Left forelimb (tissue), 1 donor: Measurements from ENCODE around the gene DCAF17.
A peak's percentile ranks its signal among the peaks of the same experiment; 100 is the strongest.

Source experiments
- DNase-seq: peaks from one replicate; pipeline ENCODE4 v3.0.0-alpha.2; 2018; ENCODE audit warnings: low spot score

The DCAF17 gene

GRCh38 chr2:171434013-171434989 lies at the start of gene DCAF17:
DCAF17 (plus strand) TSS chr2:171434226; CDS start chr2:171434578, 352 bp downstream.
- DNase-seq: peak; percentile 96

GRCh38 chr2:171386627-171387026 lies 47.4 kb upstream of the DCAF17 start:
- DNase-seq: no peak

- no peak for DNase-seq
Measured at GRCh38 chr2:171387052-171387451, 47.0 kb upstream of the DCAF17 start.

GRCh38 chr2:171389325-171389724 lies 44.7 kb upstream of the DCAF17 start:
- no peak for DNase-seq

GRCh38 chr2:171389780-171390179 lies 44.2 kb upstream of the DCAF17 start:
- no peak for DNase-seq

GRCh38 chr2:171390941-171391516 lies 43.0 kb upstream of the DCAF17 start:
- no peak for DNase-seq

GRCh38 chr2:171391532-171391931 lies 42.5 kb upstream of the DCAF17 start:
- no peak for DNase-seq

GRCh38 chr2:171393487-171393886 lies 40.5 kb upstream of the DCAF17 start:
- no peak for DNase-seq

GRCh38 chr2:171394164-171394740 lies 39.8 kb upstream of the DCAF17 start:
- DNase-seq: no peak

GRCh38 chr2:171399292-171399691 lies 34.7 kb upstream of the DCAF17 start:
- DNase-seq: no peak

GRCh38 chr2:171400395-171400794 lies 33.6 kb upstream of the DCAF17 start:
- DNase-seq: no peak

GRCh38 chr2:171401947-171402346 lies 32.1 kb upstream of the DCAF17 start:
- DNase-seq: no peak

- no peak for DNase-seq
Measured at GRCh38 chr2:171402906-171403580, 31.0 kb upstream of the DCAF17 start.

- DNase-seq: no peak
Measured at GRCh38 chr2:171404261-171404660, 29.8 kb upstream of the DCAF17 start.

- no peak for DNase-seq
Measured at GRCh38 chr2:171404719-171405118, 29.3 kb upstream of the DCAF17 start.

- no peak for DNase-seq
Measured at GRCh38 chr2:171405546-171405945, 28.5 kb upstream of the DCAF17 start.

- DNase-seq: no peak
Measured at GRCh38 chr2:171406044-171406443, 28.0 kb upstream of the DCAF17 start.

- DNase-seq: no peak
Measured at GRCh38 chr2:171407030-171407675, 26.9 kb upstream of the DCAF17 start.

- DNase-seq: no peak
Measured at GRCh38 chr2:171407676-171408044, 26.4 kb upstream of the DCAF17 start.

- DNase-seq: no peak
Measured at GRCh38 chr2:171409436-171409971, 24.5 kb upstream of the DCAF17 start.

- DNase-seq: no peak
Measured at GRCh38 chr2:171410101-171410500, 23.9 kb upstream of the DCAF17 start.

GRCh38 chr2:171410624-171411023 lies 23.4 kb upstream of the DCAF17 start:
- no peak for DNase-seq
